Stimulated activated CD8-positive, alpha-beta memory T cell treated with anti-CD3 and anti-CD28 coated beads, Interleukin-2, amount 100 ng/mL, for 1 hour (primary cell): ENCODE measurements around the gene FBXO42.
"Not testable (repeated sequence)": the region's sequence is repeated elsewhere in the genome, so short reads cannot be mapped to it uniquely, and the experiment has no call there.

ENCODE experiments used
- DNase-seq, 2 donors: peaks; one replicate each; pipeline ENCODE4 v3.0.0-alpha.2; 2020; ENCODE audit warnings: low read depth in 2 of 2

The FBXO42 gene

DNA sequence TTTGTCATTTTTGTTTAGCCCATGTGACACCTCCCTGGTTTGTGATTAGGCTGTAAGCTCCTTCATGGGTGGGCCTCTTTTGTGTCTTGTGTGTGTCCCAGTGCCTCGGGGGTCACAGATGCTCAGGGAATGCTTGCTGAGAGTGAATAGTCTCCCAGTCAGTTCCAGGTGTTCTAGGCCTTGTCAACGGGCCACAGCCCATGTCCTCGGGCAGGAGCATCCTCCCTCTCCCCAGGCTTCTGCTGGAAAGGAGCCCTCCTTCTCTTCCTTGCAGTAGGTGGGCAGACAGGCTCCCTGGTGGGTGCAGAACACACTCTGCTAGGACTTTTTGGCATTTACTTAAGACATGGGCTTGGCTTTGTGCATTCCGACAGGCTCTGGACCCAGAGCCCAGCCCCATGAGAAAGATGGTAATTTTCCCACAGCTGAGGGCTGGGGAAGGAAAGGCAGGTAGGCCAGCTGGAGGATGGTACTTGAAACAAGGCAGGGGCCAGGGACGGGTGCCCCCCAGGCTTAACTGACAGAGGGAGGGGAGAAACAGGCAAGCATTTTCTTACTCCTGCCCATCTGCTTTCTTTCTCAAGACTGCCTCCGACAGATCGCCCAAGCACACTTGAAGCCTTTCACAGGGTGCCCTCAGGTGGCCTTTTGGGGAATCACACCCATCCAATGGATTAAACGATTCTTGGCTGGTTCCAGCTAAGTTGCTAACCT lies 108.2 kb downstream of the FBXO42 start:
- peak; percentile 55 to 57 for DNase-seq

DNA sequence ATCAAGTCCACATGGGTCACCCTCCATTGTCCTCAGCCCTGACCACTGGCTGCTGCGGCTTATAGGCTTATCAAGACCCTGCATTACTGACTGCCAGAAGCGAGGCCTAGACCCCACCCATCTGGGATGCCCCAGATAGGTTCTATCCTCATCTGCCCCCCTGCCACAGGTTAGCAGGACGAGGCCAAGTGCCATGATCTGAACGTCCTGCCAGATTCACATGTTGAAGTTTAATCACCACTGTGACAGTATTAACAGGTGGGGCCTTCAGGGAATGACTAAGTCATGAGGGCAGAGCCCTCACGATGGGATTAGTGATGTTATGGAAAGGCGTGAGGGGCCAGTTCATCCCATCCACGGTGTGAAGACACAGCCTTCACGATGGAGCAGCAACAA lies 109.1 kb downstream of the FBXO42 start:
- DNase-seq = no peak

GRCh38 chr1:16242556-16243214 lies 109.6 kb downstream of the FBXO42 start:
- DNase-seq = no peak

DNA sequence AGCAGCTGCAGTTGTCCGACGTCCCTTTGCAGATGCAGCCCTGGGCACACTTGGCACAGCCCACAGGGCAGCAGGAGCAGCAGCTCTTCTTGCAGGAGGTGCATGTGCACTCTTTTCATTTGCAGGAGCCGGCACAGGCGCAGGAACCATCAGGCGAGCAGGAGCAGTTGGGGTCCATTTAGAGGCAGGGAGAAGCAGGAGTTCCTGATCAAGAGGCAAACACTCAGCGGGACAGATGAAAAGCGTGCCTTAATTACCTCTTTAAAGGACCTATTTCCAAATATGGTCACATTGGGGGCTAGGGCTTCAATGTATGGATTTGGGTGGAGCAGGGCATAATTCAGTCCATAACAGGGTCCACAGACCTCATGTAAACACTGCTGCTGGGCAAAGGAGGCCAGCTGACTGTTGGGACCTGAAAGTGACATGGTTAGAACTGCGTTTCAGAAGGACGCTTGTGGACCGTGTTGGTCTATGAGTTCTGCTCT lies 111.0 kb downstream of the FBXO42 start:
- no peak for DNase-seq

GRCh38 chr1:16239972-16240491 lies 112.2 kb downstream of the FBXO42 start:
- no peak for DNase-seq

- DNase-seq = no peak
Measured at GRCh38 chr1:16237343-16237830, 114.9 kb downstream of the FBXO42 start.

DNA sequence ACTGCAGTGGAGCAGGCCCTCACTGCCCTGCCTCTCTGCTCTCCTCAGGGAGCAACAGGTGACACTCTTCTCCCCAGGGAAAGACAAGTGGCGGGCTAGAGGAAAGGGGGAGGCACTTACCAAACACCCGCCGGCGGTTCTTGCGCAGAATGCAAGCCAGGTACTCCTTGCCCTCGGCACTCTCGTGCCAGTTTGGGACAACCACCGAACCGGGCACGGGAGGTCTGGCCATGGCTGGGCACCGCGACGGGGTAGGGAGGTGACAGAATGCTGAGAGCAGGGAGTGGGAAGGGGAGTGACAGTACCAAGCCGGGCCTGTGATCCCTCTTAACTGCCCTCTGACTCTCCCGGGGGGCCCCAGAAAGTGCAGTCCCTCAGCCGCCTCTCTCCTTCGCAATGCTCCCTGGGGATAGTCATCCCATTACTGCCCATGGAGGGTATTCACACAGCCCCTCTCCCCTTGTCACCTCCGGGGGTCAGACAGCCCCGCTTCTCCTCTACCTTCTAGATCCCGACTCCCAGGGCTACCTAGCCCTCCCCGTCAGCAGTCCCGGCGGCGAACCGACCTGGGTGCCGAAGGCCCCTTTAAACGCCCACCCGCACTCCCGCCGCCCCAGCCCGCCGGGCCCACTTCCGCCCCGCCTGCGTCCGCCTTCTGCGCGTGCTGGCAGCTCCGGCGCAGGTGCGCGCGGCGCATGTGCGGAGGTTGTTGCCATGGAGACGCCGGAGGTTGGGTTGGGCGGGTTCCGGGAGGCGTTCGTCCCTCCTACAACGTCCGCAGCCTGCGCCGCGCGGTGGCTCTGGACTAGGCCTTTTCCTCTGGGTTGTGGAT lies 115.6 kb downstream of the FBXO42 start, which contains the start of gene CPLANE2:
Gene CPLANE2, minus strand, starts transcription at position 673 of the 832 bp plus-strand sequence. Its CDS starts 441 bp downstream, at position 232.
- peak; percentile 92 to 93 for DNase-seq

DNA sequence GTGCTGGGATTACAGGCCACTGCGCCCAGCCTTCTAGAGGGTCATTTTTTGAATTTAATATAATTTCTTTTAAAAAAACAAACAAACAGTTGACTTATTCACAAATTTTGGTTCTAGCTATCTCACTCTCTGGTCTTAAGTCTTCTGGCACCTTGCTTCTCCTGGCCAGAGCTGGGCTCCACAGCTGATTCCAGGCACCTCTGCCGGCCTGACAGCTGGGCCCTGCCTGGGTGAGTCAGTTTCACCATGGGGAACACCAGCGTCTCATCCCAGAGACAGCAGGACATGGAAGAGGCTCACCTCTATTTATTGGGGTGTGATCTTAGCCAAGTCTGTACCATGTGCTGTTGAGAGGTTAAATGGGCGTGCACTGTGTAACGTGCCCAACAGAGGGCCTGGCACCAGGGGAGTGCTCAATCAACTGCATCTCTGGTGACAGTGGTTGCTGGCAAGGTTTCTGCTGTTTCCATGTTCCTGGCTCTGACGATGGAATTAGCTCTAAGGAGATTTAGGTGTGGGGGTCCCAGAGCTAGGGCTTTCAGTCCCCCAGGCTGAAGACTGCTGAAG lies 116.3 kb downstream of the FBXO42 start:
- peak; percentile 13 to 32 for DNase-seq

- no peak for DNase-seq
Measured at GRCh38 chr1:16235347-16235746, 116.9 kb downstream of the FBXO42 start.

DNA sequence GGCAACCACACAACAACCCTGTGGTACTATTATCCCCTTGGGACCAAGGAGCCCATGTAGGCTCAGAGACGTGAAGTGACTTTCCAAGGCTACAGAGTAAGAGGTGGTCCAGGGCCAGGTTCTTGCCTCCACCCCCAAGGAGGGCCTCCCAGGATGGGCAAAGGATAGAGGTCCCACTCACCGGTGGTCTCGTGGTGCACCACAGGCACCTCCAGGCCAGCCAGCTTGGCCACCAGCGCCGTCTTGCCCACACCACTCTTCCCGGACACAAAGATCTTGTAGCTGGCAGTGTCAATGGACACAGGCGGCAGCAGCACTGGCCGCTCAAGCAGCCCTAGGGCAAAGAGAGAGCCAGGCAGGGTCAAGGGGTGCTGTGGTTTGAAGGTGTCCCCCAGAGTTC lies 118.8 kb downstream of the FBXO42 start:
- no peak for DNase-seq

DNA sequence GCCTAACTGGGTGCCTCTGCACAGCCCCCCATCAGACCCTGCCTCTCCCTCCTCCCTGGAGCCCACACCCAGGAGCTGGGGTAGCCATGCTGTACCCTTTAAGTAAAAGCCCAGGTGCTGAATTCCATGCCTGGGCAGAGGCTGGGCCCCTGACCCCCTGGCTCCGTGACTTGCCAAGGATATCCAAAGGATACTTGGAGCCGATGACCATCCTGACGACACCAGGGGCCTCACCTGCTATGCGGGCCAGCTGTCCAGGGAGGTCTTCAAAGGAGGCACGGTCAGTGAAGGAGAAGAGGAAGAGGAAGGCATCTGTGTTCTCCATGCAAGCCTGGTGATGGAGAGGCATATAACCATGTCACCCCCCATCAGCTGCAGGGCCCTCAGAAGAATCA lies 120.0 kb downstream of the FBXO42 start:
- DNase-seq = no peak

- no peak for DNase-seq
Measured at GRCh38 chr1:16231331-16232315, 120.7 kb downstream of the FBXO42 start.

DNA sequence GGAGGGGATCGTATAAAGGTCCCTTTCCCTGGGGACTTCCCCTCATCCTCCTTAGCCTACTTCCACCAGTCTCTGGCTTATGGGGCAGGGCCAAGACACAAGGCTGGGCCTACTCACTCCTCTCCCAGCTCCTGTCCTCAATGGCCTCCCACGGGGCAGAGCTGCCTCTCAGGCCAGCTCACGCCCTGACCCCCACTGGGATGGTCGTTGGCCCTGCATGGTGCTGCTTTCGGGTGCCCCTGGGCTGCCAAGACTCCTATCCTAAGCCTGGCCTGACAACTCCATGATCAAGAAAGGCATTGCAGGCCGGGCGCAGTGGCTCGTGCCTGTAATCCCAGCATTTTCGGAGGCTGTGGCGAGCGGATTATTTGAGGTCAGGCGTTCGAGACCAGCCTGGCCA lies 121.5 kb downstream of the FBXO42 start:
- DNase-seq = no peak

GRCh38 chr1:16229976-16230740 lies 122.1 kb downstream of the FBXO42 start:
- DNase-seq = no peak

DNA sequence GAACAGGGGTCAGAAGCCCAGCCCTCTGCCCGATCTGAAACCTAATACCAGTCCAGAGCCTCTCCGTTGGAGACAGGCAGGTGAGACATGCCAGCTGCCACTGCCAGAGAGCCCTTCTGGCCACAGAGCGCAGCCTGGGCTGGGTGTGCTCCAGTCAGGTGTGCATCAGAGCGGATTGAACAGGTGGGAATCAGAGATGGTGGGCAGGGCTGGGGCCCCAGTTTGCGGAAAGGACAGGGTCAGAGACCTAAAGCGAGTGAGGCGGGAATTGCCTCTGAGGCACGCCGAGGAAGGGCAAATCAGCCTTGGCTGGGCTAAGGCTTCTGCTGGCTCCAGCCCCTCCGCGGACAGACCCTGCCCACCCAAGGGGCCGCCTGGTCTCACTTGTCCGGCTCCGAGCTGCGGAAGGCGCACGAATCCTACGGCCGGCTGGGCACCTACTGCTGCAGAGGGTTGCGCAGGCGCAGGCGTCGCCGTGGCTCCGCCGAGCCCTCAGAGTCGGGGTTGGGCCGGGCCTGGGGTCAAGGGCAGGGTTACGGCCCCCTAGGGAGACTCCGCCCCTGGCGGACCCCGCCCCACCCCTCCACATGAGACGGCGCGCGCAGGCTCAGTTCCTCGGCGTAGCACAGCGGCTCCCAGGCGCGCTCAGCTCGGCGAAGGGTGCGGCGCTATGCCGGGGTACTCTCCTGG lies 125.6 kb downstream of the FBXO42 start:
- no peak for DNase-seq

GRCh38 chr1:16226129-16226489 lies 126.2 kb downstream of the FBXO42 start:
- no peak for DNase-seq

- DNase-seq = no peak
Measured at GRCh38 chr1:16224472-16224871, 127.8 kb downstream of the FBXO42 start.

- not testable (repeated sequence) for DNase-seq
Measured at GRCh38 chr1:16222716-16223115, 129.6 kb downstream of the FBXO42 start.

DNA sequence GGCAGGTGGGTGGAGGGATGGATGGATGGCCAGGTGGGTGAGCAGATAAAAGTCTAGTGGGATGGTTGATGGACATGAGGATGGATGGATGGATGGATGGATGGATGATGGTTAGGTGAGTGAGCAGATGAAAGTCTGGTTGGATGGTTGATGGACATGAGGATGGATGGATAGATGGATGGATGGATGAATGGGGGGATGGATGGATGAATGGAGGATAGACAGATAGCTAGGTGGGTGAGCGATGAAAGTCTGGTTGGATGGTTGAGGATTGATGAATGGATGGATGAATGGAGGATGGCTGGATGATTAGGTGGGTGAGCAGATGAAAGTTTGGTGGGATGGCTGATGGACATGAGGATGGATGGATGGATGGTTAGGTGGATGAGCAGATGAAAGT lies 130.8 kb downstream of the FBXO42 start:
- no peak for DNase-seq
